ENCODE measurements around the gene PSIP1.

PSIP1 gene

DNA sequence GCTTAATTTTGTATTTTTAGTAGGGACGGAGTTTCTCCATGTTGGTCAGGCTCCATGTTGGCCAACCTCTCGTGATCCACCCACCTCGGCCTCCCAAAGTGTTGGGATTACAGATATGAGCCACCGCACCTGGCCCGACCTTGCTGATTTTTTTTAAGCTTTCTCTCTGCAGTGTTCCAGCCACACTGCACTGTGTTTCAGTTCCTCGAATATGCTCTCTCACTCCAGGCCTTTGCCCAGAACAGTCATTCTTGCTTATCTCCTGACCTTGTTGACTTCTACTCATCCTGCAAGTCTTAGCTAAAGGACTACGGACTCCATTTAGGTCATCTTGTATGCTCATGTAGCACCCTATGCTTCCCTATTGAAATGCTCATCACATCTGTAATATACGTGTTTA is 84.8 kb downstream of the PSIP1 start:
- peaks cover 38% of the 10 kb centered on the region for H3K4me1 ChIP-seq (ENCODE audit: insufficient read depth, low read length)
- H3K79me2 ChIP-seq (ENCODE audit: insufficient read depth, low read length) = peaks cover 79% of the 10 kb centered on the region
- H3K27me3 ChIP-seq (ENCODE audit: insufficient read depth, low read length, poor library complexity) = no peaks in the 10 kb centered on the region
- H4K20me1 ChIP-seq (ENCODE audit: insufficient read depth, low read length) = peaks cover 7% of the 10 kb centered on the region
- H3K9me3 ChIP-seq (ENCODE audit: insufficient read depth, low read length, severe bottlenecking) = no peaks in the 10 kb centered on the region
- DNase-seq (no peak), ATAC-seq (ENCODE audit: insufficient read depth, low read depth) (no peak)
- H3K27ac ChIP-seq (ENCODE audit: low read length) = no peak overlapping the region
- TF ChIP-seq EZH2 (IDR thresholded peaks at IDR 0.05; ENCODE audit: borderline replicate concordance, low read depth, low read length, severe bottlenecking) = no peak
- TF ChIP-seq, protein P1, sequence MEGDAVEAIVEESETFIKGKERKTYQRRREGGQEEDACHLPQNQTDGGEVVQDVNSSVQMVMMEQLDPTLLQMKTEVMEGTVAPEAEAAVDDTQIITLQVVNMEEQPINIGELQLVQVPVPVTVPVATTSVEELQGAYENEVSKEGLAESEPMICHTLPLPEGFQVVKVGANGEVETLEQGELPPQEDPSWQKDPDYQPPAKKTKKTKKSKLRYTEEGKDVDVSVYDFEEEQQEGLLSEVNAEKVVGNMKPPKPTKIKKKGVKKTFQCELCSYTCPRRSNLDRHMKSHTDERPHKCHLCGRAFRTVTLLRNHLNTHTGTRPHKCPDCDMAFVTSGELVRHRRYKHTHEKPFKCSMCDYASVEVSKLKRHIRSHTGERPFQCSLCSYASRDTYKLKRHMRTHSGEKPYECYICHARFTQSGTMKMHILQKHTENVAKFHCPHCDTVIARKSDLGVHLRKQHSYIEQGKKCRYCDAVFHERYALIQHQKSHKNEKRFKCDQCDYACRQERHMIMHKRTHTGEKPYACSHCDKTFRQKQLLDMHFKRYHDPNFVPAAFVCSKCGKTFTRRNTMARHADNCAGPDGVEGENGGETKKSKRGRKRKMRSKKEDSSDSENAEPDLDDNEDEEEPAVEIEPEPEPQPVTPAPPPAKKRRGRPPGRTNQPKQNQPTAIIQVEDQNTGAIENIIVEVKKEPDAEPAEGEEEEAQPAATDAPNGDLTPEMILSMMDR (IDR thresholded peaks at IDR 0.05; ENCODE audit: borderline replicate concordance, extremely low read depth, low read length, poor library complexity, severe bottlenecking) = no peak
- peaks cover 46% of the 10 kb centered on the region for H3K36me3 ChIP-seq (ENCODE audit: insufficient read depth, low read length)
- H2AFZ ChIP-seq (ENCODE audit: low read depth, low read length) = no peak overlapping the region
- H3K9ac ChIP-seq (ENCODE audit: low read depth, low read length) = no peak overlapping the region
- H3K4me3 ChIP-seq (ENCODE audit: low read depth in 1 of 2, low read length in 2 of 2) = no peak overlapping the region; a peak in 1 of 4 replicates
- peak overlapping the region; percentile 72 for H3K4me2 ChIP-seq (ENCODE audit: insufficient read depth, low read length)

DNA sequence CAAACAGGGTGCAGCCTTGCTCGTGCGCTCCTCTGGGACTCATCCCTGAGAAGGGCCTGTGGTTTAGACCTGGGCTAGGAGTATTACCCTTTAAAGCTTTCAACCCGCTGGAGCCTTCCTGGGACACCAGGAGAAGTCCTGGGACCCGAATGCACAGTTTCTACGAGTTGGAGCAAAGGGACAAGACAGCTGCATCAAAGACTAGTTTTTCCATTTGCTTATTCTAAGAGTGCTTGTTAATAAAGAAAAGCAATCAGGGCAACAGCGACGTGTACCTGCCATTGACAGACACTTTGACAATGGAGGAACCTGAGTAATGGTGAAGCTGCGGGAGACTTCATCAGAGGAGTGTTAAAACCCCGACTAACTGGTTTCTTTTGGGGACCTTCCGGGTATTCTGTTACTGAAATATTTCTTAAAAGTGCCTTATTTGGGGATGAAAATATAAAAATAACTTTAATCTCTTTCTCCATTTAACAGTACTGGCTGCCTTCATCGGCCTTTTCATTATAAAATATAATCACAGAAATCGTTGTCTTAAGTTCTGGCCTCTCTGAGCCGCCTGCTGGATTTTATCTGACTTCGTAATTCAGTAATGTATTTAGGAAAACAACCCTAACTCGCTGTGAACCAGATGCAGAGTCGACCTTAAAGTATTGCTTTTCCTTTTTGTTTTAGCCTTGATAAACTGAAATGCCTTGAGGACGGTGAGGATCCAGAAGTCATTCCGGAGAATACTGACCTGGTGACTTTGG is 87.4 kb downstream of the PSIP1 start:
- Histone ChIP-seq H4K20me1 (ENCODE audit: insufficient read depth, low read length) (peaks cover 4% of the 10 kb centered on the region; the same call in 1 of the 2 replicates), H3K9ac (ENCODE audit: low read depth, low read length) (peak overlapping the region; percentile 85), H3K27ac (ENCODE audit: low read length) (peak overlapping the region; percentile 84), H3K9me3 (ENCODE audit: insufficient read depth, low read length, severe bottlenecking) (no peaks in the 10 kb centered on the region), H3K4me1 (ENCODE audit: insufficient read depth, low read length) (peaks cover 38% of the 10 kb centered on the region), H3K4me2 (ENCODE audit: insufficient read depth, low read length) (peak overlapping the region; percentile 72), H3K79me2 (ENCODE audit: insufficient read depth, low read length) (peaks cover 56% of the 10 kb centered on the region), H3K27me3 (ENCODE audit: insufficient read depth, low read length, poor library complexity) (no peaks in the 10 kb centered on the region), H2AFZ (ENCODE audit: low read depth, low read length) (peak overlapping the region; percentile 80), H3K4me3 (ENCODE audit: low read depth in 1 of 2, low read length in 2 of 2) (peak overlapping the region; percentile 67 to 94), H3K36me3 (ENCODE audit: insufficient read depth, low read length) (peaks cover 34% of the 10 kb centered on the region)
- DNase-seq (no peak), ATAC-seq (ENCODE audit: insufficient read depth, low read depth) (peak; percentile 20; the same call in 2 of the 3 replicates)
- TF ChIP-seq EZH2 (IDR thresholded peaks at IDR 0.05; ENCODE audit: borderline replicate concordance, low read depth, low read length, severe bottlenecking) = no peak
- TF ChIP-seq, protein P1 (IDR thresholded peaks at IDR 0.05; ENCODE audit: borderline replicate concordance, extremely low read depth, low read length, poor library complexity, severe bottlenecking) = peak; percentile 21

DNA sequence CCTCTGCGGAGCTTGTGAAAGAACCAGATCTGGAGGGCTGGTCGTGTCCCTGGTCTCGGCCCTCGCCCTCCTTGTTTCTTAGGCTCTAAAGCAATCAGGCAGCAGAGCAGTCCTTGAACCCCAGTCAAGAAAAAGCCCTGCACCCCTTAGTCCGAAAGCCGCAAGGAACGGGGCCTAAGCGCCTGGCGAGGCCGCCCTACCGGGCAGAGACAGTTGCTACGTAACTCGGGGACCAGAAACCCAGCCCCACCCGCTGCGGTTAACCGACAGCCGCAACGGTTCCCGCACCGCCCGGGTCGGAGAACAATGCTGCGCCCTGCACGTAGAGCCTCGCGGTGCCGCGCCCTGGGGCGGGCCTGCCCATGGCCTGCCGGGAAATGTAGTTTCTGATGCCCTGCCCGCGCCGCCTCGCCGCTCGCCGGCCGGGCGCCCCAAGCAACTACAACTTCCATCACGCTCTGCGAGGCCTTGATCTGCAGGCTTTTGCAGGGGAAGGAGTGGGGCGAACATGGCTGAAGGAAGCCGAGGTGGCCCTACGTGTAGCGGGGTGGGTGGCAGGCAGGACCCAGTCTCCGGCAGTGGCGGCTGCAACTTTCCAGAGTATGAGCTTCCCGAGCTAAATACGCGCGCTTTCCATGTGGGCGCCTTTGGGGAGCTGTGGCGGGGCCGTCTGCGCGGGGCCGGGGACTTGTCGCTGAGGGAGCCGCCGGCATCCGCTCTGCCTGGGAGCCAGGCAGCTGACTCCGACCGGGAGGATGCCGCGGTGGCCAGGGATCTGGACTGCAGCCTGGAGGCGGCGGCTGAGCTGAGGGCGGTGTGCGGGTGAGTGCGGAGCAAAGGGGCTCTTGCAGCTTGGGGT is 88.2 kb downstream of the PSIP1 start, which contains the start of gene SNAPC3:
SNAPC3 (plus strand) TSS at position 505 of the 859 bp plus-strand sequence; CDS start at position 509, 4 bp downstream.
- DNase-seq (peak; percentile 93), ATAC-seq (ENCODE audit: insufficient read depth, low read depth) (peak; percentile 96)
- no peaks in the 10 kb centered on the region for H3K27me3 ChIP-seq (ENCODE audit: insufficient read depth, low read length, poor library complexity)
- H2AFZ ChIP-seq (ENCODE audit: low read depth, low read length) = peak within 1 kb of the TSS; percentile 96
- no peaks in the 10 kb centered on the region for H3K9me3 ChIP-seq (ENCODE audit: insufficient read depth, low read length, severe bottlenecking)
- peak within 1 kb of the TSS; percentile 72 for H3K4me2 ChIP-seq (ENCODE audit: insufficient read depth, low read length)
- H3K27ac ChIP-seq (ENCODE audit: low read length) = peak within 1 kb of the TSS; percentile 91
- H3K36me3 ChIP-seq (ENCODE audit: insufficient read depth, low read length) = peaks cover 34% of the 10 kb centered on the region
- peaks cover 49% of the 10 kb centered on the region for H3K79me2 ChIP-seq (ENCODE audit: insufficient read depth, low read length)
- H4K20me1 ChIP-seq (ENCODE audit: insufficient read depth, low read length) = peaks cover 4% of the 10 kb centered on the region; the same call in 1 of the 2 replicates
- peak within 1 kb of the TSS; percentile 85 for H3K9ac ChIP-seq (ENCODE audit: low read depth, low read length)
- no peak for TF ChIP-seq EZH2 (IDR thresholded peaks at IDR 0.05; ENCODE audit: borderline replicate concordance, low read depth, low read length, severe bottlenecking)
- peaks cover 38% of the 10 kb centered on the region for H3K4me1 ChIP-seq (ENCODE audit: insufficient read depth, low read length)
- peak within 1 kb of the TSS; percentile 67 to 94 for H3K4me3 ChIP-seq (ENCODE audit: low read depth in 1 of 2, low read length in 2 of 2)
